HG03280 (cell line): ENCODE measurements around the gene AP3B1.

Experiments used
- ATAC-seq: cut with Tn5 transposase; IDR thresholded peaks from one replicate; pipeline ENCODE4 v1.9.1; 2021; ENCODE audit warnings: mild to moderate bottlenecking, moderate library complexity; ENCODE audit not compliant: unreplicated experiment

Gene AP3B1

DNA sequence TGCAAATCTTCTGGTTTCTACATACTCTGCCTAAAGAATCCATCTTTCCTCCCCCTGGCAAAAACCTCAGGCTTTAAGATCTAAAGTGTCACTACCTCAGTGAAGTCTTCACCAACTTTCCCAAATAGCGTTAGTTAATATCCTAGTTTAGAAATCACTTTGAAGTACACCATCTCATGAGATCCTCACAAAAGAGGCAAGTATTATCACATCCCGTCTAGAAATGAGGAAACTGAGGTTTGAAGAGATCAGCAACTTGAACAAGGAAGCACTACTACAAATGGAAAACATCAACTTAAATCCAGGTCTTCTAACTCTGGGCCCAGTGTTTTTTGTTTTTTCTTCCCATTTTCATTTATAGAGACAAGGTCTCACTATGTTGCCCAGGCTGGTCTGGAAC lies 4.6 kb downstream of the AP3B1 start:
- ATAC-seq = no peak

DNA sequence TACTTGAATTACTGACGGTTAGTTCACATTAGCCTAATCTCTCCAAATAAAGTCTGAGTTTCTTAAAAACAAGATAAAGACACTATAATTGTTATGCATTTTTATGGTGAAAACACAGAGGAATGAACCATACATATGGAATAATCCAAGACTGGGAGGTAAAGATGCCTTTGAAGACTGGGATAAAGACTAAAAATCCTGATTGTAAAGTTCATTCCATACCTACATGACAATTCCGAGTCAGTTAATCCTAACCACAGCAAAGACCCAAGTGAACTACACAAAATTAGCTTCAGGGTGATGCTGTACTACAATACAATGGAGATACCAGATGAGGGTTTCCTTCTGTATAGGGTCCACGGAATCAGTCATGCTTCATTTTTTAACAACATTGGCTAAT lies 6.3 kb downstream of the AP3B1 start:
- no peak for ATAC-seq

DNA sequence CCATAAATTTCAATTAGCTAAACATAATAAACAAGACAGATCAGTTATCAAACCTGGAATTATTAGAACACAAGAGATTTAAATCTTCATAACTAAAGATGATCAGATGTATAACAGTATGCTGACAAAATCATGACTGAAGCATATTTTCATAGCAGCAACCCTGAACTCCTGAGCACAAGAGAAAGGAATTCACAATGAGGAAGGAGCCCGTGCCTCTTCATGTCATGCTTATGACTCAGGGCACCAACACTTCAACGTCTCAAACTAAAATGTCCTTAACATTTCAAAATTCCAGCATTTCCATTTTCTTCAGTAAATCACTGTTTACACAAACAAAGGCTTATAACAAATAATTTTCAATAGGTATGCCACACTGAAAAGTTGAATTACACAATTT lies 6.7 kb downstream of the AP3B1 start:
- ATAC-seq = no peak

DNA sequence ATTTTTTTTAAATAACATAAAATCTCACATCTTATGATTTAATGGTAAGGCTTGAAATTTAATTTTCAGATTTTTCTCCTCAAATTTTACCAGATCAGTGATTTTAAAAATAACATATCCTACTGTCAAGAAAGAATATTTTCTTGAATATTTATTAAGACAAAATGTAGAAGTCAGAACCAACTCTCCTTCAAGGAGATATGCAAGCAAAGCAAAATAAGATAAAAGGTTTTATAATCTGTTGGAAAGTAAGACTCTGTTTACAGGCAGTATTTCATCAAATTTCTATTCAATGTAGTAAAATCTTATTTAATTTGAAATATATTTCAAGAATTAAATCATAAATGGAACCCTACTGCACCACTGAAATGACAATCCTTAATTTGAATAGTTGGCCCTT lies 7.3 kb downstream of the AP3B1 start:
- no peak for ATAC-seq

DNA sequence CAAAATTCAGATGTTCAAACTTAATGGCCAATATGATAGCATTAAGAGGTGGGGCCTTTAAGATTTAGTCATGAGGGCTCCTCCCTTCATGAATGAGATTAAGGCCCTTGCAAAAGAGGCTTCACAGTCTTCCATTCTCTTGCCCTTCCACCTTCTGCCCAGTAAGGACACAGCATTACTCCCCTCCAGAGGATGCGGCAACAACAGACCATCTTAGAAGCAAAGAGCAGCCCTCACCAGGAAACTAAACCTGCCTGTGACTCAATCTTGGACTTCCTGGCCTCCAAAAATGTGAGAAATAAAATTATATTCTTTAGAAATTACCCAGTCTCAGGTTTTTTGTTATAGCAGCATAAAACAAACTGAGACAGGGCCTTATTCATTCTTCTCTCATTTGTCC lies 8.2 kb downstream of the AP3B1 start:
- no peak for ATAC-seq

DNA sequence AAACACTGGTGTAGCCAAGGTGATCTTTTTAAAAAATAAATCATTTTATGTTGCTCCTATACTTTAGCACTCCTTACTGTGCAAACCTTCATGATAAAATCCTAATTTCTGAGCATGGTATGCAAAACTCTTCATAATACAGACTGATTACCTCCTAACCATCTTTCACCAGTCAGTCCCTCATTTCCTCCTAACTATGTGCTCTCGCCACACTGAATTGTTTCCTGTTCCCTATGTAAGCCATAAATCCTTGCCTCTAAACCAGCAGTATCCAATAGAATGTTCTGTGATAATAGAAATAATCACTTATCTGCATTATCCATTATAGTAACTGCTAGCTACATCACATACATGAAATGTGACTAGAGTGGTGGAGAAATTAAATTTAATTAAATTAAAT lies 10.7 kb downstream of the AP3B1 start:
- ATAC-seq = no peak

DNA sequence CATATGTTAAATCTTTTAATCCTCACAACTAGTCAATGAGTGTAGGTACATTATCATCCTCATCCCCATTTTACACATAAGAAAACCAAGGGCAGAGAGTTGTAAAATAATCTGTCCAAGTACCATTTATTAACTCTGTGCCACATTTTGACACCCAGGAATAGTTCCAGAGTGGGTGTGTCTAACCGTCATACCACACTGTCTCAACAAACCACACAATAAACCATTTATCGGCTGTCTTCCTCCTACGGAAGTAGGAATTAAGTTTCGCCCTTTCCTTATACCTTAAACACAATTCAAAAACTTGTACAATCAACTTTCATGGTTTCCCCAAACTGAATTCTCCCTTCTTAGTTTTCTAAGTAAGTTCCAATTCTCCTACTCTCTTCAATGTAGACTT lies 11.4 kb downstream of the AP3B1 start:
- ATAC-seq = no peak

DNA sequence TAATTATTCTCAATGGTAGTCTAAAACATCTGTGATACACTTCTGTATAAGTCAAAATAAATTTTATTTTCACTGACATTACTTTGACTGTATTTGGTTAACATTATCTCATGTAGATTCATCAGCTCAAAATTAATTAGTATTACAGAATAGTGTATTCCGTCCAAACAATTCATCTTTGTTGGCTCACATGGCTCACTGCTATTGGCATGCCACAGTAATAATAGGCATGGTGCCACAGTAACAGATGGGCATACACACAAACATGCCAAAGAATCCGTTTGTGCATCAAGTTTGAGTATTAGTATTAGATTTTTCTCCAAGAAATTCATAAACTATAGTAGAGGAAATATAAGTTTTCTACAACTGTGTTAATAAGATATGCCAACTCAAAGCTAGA lies 14.2 kb downstream of the AP3B1 start:
- no peak for ATAC-seq

DNA sequence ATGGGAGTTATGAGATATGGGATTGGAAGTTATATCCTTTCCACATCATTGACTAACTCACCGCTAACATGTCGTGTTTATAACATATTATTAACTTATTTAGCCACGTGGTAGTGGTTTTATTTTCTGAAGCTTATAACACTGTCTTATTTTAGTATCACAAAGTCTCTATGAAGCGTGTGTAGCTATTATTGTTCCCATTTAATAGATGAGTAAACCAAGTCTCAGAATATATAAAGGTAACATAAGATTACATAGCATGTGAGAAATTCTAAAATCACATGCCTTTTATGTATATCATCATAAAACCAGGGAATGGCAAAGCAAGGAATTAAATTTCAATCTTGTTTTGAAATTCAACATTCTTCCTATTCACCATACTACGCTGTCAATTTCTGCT lies 15.3 kb downstream of the AP3B1 start:
- ATAC-seq = no peak

DNA sequence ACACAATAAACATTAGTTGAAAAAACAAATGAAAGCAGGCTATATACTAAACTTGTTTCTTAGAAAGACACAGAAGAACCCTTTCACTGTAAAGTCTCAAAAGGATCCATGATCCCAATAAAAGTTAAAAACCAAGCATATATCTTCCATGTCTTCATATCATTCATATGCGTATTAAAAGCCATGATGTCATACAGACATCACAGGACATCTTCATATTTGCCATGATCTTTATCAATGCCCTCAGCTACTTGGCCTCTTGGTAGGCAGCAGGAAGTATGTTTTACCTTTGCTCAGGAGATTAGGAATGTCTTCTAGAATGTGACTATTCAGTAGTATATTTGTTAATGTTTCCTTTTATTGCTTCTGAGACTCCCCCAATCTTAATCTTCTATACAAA lies 16.8 kb downstream of the AP3B1 start:
- no peak for ATAC-seq

DNA sequence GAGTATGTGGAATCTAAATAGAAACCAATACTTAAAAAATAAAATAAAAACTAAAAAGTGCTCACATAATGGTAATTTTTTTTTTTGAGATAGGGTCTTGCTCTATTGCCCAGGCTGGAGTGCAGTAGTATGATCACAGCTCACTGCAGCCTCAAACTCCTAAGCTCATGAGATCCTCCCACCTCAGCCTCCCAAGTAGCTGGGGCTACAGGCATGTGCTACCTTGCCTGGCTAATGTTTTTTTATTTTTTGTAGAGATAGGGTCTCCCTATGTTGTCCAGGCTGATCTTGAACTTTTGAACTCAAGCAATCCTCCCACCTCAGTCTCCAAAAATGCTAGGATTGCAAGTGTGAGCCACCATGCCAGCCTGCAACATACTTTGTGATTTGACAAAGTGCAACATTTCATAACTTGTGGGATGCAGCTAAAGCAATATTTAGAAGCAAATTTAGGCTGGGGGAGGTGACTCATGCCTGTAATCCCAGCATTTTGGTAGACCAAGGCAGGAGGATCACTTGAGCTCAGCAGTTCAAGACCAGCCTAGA lies 18.4 kb downstream of the AP3B1 start:
- ATAC-seq = no peak

DNA sequence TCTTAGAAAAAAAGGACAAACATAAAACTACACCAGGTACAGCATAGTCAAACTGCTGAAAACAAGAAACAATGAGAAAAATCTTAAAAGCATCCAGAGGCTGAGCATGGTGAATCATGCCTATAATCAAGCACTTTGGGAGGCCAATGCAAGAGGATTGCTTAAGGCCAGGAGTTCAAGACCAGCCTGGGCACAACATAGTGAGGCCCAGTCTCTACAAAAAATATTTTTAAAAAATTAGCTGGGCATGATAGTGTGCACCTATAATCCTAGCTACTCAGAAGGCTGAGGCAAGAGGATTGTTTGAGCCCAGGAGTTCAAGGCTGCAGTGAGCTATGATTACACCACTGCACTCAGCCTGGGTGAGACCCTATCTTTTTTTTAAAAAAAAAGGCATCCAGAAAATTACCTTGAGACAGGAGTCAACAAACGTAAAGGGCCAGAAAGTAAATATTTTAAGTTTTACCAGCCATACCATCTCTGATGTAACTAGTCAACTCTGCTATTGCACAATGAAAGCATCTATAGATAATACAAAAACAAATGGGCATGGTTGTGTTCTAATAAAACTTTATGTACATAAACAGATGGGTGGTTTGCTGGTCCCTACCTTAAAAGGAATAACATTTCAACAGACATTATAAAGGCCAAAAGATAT lies 19.8 kb downstream of the AP3B1 start:
- ATAC-seq = no peak

DNA sequence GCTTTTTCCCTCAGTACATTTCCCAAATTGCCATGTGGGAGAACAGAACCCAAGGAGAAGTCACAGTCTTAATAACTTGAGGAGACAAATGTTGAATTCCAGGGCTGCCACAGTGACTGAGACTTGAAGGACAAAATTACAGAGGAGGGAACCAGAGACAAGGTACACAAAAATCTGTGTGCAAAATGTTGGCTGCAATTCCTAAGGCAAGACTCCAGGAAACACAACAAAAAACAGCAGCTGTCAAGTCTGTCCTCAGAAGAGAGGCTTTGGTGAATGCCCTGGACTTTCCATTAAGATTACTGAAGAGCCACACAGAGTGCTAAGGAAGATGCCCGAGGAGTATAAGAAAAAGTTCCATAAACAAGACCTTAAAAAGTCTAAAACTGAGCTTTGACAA lies 21.1 kb downstream of the AP3B1 start:
- no peak for ATAC-seq

DNA sequence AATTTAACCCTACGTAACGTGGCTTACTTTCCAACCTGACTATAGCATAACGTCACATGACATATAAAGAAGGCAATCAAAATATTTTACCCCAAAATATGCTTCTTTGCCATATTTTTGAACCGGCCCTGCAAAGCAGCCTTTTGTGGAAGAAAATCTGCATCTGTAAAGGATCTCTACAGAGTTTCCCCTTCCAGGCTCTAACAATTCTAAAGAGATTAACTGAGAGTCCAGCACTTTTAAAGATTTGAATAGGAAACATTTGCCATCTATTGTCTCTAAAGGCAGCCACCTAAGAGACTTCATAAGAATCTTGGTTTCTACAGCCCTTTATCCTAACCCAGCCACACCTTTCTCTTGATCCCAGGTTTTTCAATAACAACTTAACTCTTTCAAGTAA lies 22.7 kb downstream of the AP3B1 start:
- no peak for ATAC-seq

DNA sequence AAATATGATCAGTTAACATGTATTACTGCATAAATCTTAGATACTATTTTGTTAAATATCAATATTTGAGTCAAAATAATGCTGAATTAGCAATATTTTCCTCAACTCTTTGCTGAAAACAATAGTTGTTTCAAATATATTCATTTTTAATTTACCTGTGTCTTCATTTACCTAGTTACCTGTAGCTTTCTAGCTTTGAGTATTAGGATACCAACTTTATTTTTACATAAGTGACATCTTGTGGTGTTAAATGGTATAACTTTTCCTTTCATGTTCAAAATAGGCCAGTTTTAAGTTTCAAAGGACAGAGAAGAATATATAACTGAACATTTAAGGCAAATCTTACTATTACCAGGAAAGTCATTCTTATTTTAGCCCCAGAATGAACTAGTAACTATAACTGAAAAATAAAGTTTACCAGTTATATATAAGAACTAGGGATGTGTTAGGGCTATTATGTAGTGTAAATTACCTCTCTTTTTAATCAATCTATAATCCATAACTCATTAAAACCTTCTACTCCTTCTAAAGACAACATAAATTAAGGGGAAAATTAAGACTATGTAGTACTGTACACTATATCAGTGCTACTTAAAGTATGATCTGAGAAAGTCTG lies 25.3 kb downstream of the AP3B1 start:
- ATAC-seq = no peak

DNA sequence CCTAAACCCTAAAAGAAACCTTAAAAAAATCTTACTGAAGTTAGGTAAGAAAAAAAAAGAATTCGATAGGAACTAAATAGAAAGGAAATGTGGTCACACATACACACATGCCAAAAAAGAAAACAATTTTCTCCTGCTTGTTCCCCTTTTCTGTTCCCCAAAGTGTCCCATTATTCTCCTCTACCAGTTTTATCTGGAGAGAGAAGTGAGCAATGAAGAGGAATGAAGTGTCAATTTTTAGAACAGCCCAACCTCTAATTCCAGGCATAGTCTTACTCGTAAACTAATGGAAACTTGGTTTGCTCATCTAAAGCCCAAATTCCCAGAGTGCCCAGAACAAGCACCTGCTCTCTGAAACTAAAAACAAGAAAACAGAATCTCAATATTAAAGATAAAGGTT lies 26.1 kb downstream of the AP3B1 start:
- ATAC-seq = no peak

DNA sequence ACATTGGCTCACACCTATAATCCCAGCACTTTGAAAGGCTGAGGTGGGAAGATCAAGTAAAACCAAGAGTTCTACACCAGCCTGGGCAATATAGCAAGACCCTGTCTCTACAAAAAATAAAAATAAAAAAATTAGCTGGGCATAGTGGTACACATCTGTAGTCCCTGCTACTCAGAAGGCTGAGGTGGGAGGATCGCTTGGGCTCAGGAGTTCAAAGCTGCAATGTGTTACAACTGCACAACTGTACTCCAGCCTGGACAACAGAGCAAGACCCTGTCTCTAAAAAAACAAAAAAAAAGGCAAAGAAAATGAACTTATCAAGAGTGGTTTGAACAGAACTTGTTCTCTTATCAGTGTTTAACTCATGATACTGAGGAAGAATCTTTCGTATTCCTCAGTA lies 29.3 kb downstream of the AP3B1 start:
- ATAC-seq = no peak

DNA sequence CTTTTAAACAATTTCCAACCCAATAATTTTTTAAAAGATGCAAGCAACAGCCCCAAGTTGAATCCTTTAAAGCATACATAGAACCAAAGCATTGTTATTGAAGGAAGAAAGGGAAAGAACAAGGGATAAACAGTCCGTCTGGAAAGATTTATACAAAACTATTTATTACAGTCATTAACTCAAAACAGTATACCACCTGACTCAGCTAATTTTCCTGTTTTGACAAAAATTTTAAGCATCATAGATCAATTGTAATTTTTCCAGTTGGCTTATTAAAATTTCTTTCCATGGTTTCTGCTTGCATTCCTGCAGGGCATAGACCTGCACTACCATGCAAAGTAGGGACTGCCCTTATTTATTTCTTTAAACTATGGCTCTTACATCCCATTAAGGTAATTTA lies 29.9 kb downstream of the AP3B1 start:
- ATAC-seq = no peak

DNA sequence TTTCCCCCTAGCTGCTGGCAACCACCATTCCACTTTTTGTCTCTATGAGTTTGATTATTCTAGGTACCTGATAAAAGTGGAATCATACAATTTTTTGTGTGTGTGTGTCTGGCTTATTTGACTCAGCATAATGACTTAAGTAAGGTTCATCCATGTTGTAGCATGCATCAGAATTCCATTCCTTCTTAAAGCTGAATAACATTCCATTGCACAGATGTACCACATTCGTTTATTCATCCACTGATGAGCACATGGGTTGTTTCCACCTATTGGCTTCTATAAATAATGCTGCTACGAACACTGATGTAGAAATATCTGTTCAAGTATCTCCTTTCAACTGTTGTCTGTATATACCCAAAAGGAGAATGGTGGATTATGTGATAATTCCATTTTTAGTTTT lies 33.7 kb downstream of the AP3B1 start:
- no peak for ATAC-seq

DNA sequence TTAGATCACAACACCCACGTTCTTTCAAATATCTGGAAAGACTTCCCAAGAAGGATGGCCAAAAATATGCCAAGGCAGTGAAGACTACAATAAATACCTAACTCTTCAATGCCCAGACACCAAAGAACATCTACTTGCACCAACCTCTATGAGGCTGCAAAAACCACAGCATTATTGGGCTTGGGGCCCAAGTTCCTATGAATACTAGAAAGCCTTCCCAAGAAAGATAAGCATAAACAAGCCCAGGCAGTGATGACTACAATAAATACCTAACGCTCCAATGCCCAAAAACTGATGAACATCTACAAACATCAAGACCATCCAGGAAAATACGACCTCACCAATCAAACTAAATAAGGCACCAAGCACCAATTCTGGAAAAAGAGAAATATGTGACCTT lies 41.3 kb downstream of the AP3B1 start:
- ATAC-seq = no peak

DNA sequence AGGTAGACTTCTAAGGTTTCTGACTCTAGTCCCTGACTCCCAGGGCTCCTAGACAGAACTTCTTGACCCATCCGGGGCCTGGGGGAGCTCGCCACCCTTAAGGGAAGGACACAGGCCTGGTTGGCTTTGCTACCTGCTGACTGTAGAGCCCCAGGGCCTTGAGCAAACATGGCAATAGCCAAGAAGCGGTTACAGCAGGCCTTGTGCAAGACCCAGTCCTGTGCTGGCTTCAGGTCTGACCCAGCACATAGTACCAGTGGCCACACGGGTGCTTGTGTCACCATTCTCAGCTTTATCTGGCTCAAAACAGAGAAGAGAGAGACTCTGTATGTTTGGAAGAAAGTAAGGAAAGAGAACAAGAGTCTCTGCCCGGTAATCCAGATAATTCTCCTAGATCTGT lies 41.8 kb downstream of the AP3B1 start:
- ATAC-seq = no peak

DNA sequence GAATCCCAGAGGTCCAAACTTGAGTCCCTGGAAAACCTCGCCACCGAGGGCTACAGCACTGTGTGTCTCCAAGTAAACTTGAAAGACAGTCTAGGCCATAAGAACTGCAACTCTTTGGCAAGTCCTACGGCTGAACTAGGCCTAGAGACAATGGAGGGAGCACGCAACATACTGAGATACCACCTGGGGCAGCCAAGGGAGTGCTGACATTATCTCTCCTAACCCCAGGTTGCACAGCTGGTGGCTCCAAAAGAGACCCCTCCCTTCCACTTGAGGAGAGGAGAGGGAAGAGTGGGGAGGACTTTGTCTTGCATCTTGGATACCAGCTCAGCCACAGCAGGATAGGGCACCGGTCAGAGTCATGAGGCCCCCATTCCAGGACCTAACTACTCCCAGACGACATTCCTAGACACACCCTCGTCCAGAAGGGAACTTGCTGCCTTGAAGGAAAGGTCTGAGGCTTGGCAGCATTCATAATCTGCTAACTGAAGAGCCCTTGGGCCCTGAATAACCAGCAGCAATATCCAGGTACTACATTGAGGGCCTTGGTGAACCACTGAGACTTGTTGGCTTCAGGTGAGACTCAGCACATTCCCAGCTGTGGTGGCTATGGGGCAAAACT lies 42.7 kb downstream of the AP3B1 start:
- no peak for ATAC-seq
